Neural progenitor cell (in vitro differentiated cells): ENCODE measurements around the gene UNC93B1. TPM values are rescaled to one million over a fixed set of nuclear protein-coding genes. Genes with fewer than 3 reads are reported as not detected.

ENCODE experiments used
- DNase-seq: peaks from one replicate; pipeline ENCODE4 v3.0.0-alpha.2; 2016; ENCODE audit warnings: low spot score
- H2AFZ ChIP-seq: fragments of 200-600 bp; sonication (generic); replicated peaks from 2 replicates; pipeline ENCODE4 v1.6.1; 2016; ENCODE audit warnings: antibody characterized with exemption
- H3F3A ChIP-seq: fragments of 200-600 bp; sonication (generic); 2 replicates; pipeline ENCODE4 v1.6.1; 2016; ENCODE audit warnings: antibody characterized with exemption, low read depth
- H3K27ac ChIP-seq: fragments of 200-600 bp; sonication (generic); 2 replicates; pipeline ENCODE4 v1.5.1; 2016; ENCODE audit warnings: mild to moderate bottlenecking
- H3K27me3 ChIP-seq: fragments of 200-600 bp; sonication (generic); 2 replicates; pipeline ENCODE4 v1.6.1; 2016; ENCODE audit warnings: mild to moderate bottlenecking, moderate library complexity
- H3K36me3 ChIP-seq: fragments of 200-600 bp; sonication (generic); 2 replicates; pipeline ENCODE4 v1.5.1; 2016
- H3K4me1 ChIP-seq: fragments of 200-600 bp; sonication (generic); 2 replicates; pipeline ENCODE4 v1.6.1; 2016; ENCODE audit warnings: mixed run types
- H3K4me2 ChIP-seq: fragments of 200-600 bp; sonication (generic); 2 replicates; pipeline ENCODE4 v1.6.1; 2016
- H3K4me3 ChIP-seq: fragments of 200-600 bp; sonication (generic); 2 replicates; pipeline ENCODE4 v1.5.1; 2016
- H3K79me2 ChIP-seq: fragments of 200-600 bp; sonication (generic); 2 replicates; pipeline ENCODE4 v1.6.1; 2016; ENCODE audit warnings: low read depth
- H3K9ac ChIP-seq: fragments of 200-600 bp; sonication (generic); 2 replicates; pipeline ENCODE4 v1.6.1; 2016
- H3K9me3 ChIP-seq: fragments of 200-600 bp; sonication (generic); 2 replicates; pipeline ENCODE4 v1.5.1; 2016; ENCODE audit warnings: low read depth
- H4K20me1 ChIP-seq: fragments of 200-600 bp; sonication (generic); 2 replicates; pipeline ENCODE4 v1.6.1; 2016; ENCODE audit warnings: low read depth
- H3K27ac Mint-ChIP-seq: 3 replicates; pipeline ENCODE4 v1.8.0; 2021; ENCODE audit warnings: mixed read lengths
- H3K27me3 Mint-ChIP-seq: 2 replicates; pipeline ENCODE4 v1.8.0; 2022; ENCODE audit warnings: low read depth, mild to moderate bottlenecking, inconsistent platforms, moderate library complexity, mixed read lengths; ENCODE audit not compliant: insufficient read depth
- H3K36me3 Mint-ChIP-seq: 3 replicates; pipeline ENCODE4 v1.8.0; 2021; ENCODE audit warnings: mixed read lengths
- H3K4me1 Mint-ChIP-seq: 3 replicates; pipeline ENCODE4 v1.8.0; 2021; ENCODE audit warnings: mixed read lengths
- H3K4me3 Mint-ChIP-seq: 3 replicates; pipeline ENCODE4 v1.8.0; 2021; ENCODE audit warnings: mild to moderate bottlenecking, moderate library complexity, mixed read lengths
- H3K9me3 Mint-ChIP-seq: 3 replicates; pipeline ENCODE4 v1.8.0; 2020; ENCODE audit warnings: mixed read lengths
- CTCF ChIP-seq: fragments of 200-600 bp; sonication (generic); IDR thresholded peaks from 2 replicates; pipeline ENCODE4 v1.5.1; 2017; ENCODE audit warnings: antibody characterized with exemption, mild to moderate bottlenecking
- EZH2 ChIP-seq: fragments of 200-600 bp; sonication (generic); IDR thresholded peaks from 2 replicates; pipeline ENCODE4 v1.6.1; 2017; ENCODE audit warnings: antibody characterized with exemption, mild to moderate bottlenecking, moderate library complexity
- EZH2phosphoT487 ChIP-seq: fragments of 200-600 bp; sonication (generic); IDR thresholded peaks from 2 replicates; pipeline ENCODE4 v1.6.1; 2017; ENCODE audit warnings: antibody characterized with exemption
- total RNA-seq: library from RNA; depleted of rRNA; stranded (reverse); fragments of >200 nt; gene quantifications from 2 replicates; pipeline ENCODE4 v1.2.3, GENCODE V29; 2015; ENCODE audit warnings: low replicate concordance

UNC93B1 gene
- total RNA-seq, 1 donor from 2014 or later = 8.8 TPM

GRCh38 chr11:68016904-68017817 lies 13.3 kb upstream of the UNC93B1 start:
- no peaks in the 10 kb centered on the region for H3K36me3 Mint-ChIP-seq
- H3F3A ChIP-seq = peaks cover 8% of the 10 kb centered on the region
- H3K27me3 Mint-ChIP-seq = peaks cover 2% of the 10 kb centered on the region
- H3K79me2 ChIP-seq = no peaks in the 10 kb centered on the region
- TF ChIP-seq EZH2phosphoT487 (no peak), CTCF (no peak), EZH2 (no peak)
- H3K4me1 Mint-ChIP-seq = peaks cover 51% of the 10 kb centered on the region
- H3K27ac ChIP-seq = no peak overlapping the region
- H4K20me1 ChIP-seq = no peaks in the 10 kb centered on the region
- H3K27me3 ChIP-seq = no peaks in the 10 kb centered on the region
- H3K27ac Mint-ChIP-seq = peak overlapping the region; percentile 91
- no peak overlapping the region for H3K4me2 ChIP-seq
- no peaks in the 10 kb centered on the region for H3K36me3 ChIP-seq
- no peaks in the 10 kb centered on the region for H3K9me3 ChIP-seq
- H3K9me3 Mint-ChIP-seq = no peaks in the 10 kb centered on the region
- no peak for DNase-seq
- no peak overlapping the region for H3K9ac ChIP-seq
- peaks cover 9% of the 10 kb centered on the region for H3K4me1 ChIP-seq
- no peak overlapping the region for H2AFZ ChIP-seq
- no peak overlapping the region for H3K4me3 Mint-ChIP-seq
- no peak overlapping the region for H3K4me3 ChIP-seq

GRCh38 chr11:68016161-68016903 lies 12.4 kb upstream of the UNC93B1 start:
- no peaks in the 10 kb centered on the region for H3K79me2 ChIP-seq
- no peak overlapping the region for H3K27ac ChIP-seq
- no peak overlapping the region for H3K9ac ChIP-seq
- H3K36me3 Mint-ChIP-seq = no peaks in the 10 kb centered on the region
- H3K36me3 ChIP-seq = no peaks in the 10 kb centered on the region
- H3K27ac Mint-ChIP-seq = peak overlapping the region; percentile 51
- H3K9me3 ChIP-seq = no peaks in the 10 kb centered on the region
- no peak for TF ChIP-seq EZH2
- TF ChIP-seq CTCF = no peak
- no peak for TF ChIP-seq EZH2phosphoT487
- H3K27me3 ChIP-seq = no peaks in the 10 kb centered on the region
- H3F3A ChIP-seq = peaks cover 8% of the 10 kb centered on the region
- H3K4me3 ChIP-seq = no peak overlapping the region
- H3K4me1 ChIP-seq = peaks cover 9% of the 10 kb centered on the region
- H4K20me1 ChIP-seq = no peaks in the 10 kb centered on the region
- no peak overlapping the region for H3K4me2 ChIP-seq
- H3K27me3 Mint-ChIP-seq = peaks cover 7% of the 10 kb centered on the region
- peaks cover 55% of the 10 kb centered on the region for H3K4me1 Mint-ChIP-seq
- no peaks in the 10 kb centered on the region for H3K9me3 Mint-ChIP-seq
- no peak overlapping the region for H2AFZ ChIP-seq
- no peak overlapping the region for H3K4me3 Mint-ChIP-seq
- DNase-seq = no peak

- no peaks in the 10 kb centered on the region for H3K79me2 ChIP-seq
- no peaks in the 10 kb centered on the region for H3K36me3 ChIP-seq
- H3K4me1 ChIP-seq = peaks cover 9% of the 10 kb centered on the region
Measured at GRCh38 chr11:68015467-68015866, 11.6 kb upstream of the UNC93B1 start.

More at GRCh38 chr11:68015467-68015866, 11.6 kb upstream of the UNC93B1 start:
- no peak overlapping the region for H3K4me3 Mint-ChIP-seq
- Histone ChIP-seq H3K9me3 (no peaks in the 10 kb centered on the region), H3K27me3 (no peaks in the 10 kb centered on the region), H3K4me2 (no peak overlapping the region), H2AFZ (no peak overlapping the region), H4K20me1 (no peaks in the 10 kb centered on the region), H3K27ac (no peak overlapping the region), H3F3A (peaks cover 6% of the 10 kb centered on the region), H3K9ac (no peak overlapping the region), H3K4me3 (no peak overlapping the region)
- no peak for TF ChIP-seq CTCF
- TF ChIP-seq EZH2 = no peak
- no peak for TF ChIP-seq EZH2phosphoT487
- H3K36me3 Mint-ChIP-seq = no peaks in the 10 kb centered on the region
- no peaks in the 10 kb centered on the region for H3K9me3 Mint-ChIP-seq
- DNase-seq = no peak
- H3K27me3 Mint-ChIP-seq = peaks cover 8% of the 10 kb centered on the region
- no peak overlapping the region for H3K27ac Mint-ChIP-seq
- peaks cover 57% of the 10 kb centered on the region for H3K4me1 Mint-ChIP-seq
